ENCODE measurements around the gene OST4. TPM values are rescaled to one million over a fixed set of nuclear protein-coding genes. Genes with fewer than 3 reads are reported as not detected.
"Not testable (repeated sequence)": the region's sequence is repeated elsewhere in the genome, so short reads cannot be mapped to it uniquely, and the experiment has no call there.

The OST4 gene
- 100 to 1,000 TPM; 225 to 244 (median 229) TPM for total RNA-seq

DNA sequence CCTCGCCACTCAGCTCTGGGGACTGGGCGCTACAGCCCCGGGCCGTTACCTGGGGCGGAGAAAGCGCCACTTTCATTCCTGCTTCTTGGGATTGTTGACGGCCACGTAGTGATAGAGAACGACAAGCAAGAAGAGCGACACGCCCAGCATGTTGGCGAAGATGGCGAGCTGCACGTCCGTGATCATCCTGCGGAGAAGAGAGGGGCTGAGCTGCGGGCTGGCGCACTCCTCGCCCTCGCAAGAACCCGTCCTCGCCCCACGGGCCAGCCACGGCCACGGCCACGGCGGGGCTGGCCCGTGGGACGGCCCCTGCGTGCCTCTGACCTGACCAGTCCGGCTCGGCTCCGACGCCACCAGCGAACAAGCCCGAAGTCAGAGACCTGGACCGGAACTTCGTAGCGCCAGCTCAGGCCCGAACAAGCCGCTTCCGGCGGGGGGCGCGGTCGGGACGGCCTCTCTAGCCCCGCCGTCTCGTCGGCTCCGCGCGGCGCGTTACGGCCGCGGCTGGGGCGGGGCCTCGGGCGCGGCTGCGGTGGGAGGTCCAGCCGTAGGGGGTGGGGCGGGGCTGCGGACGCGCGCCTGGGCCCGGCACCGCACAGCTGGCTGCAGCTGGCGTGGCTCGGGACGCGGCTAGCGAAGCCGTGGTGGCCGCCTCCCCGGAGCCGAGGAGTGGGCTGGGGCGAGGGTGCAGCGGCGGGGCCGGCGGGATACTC lies at the start of gene OST4:
Gene OST4, minus strand, starts transcription at position 378 of the 713 bp plus-strand sequence.
- ATAC-seq (peak; percentile 96), DNase-seq (peak; percentile 83)
- Mint-ChIP-seq H3K4me1 (ENCODE audit: low read depth) (peaks cover 70% of the 10 kb centered on the region), H3K36me3 (ENCODE audit: insufficient read depth) (peaks cover 17% of the 10 kb centered on the region), H3K4me3 (peak within 1 kb of the TSS; percentile 95), H3K9me3 (no peaks in the 10 kb centered on the region), H3K27me3 (ENCODE audit: low read depth) (no peaks in the 10 kb centered on the region)

DNA sequence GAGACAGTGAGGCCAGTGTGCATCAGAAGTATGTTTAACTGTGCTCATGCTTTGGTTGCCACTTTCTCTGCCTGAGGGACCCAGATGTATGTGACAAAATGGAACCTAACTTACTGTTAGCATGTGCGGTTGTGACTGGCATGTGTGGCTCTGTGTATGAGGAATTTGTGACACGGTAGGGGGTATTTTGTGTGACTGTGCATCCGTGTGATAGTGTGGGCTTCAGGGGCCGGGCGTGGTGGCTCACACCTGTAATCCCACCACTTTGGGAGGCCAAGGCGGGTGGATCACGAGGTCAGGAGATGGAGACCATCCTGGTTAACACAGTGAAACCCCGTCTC lies 47.8 kb upstream of the OST4 start:
- H3K4me3 Mint-ChIP-seq = peak overlapping the region; percentile 77
- H3K27me3 Mint-ChIP-seq (ENCODE audit: low read depth) = peaks cover 32% of the 10 kb centered on the region
- ATAC-seq; H3K36me3 Mint-ChIP-seq (ENCODE audit: insufficient read depth); H3K9me3 Mint-ChIP-seq; DNase-seq: not testable (repeated sequence)
- peaks cover 23% of the 10 kb centered on the region for H3K4me1 Mint-ChIP-seq (ENCODE audit: low read depth)

DNA sequence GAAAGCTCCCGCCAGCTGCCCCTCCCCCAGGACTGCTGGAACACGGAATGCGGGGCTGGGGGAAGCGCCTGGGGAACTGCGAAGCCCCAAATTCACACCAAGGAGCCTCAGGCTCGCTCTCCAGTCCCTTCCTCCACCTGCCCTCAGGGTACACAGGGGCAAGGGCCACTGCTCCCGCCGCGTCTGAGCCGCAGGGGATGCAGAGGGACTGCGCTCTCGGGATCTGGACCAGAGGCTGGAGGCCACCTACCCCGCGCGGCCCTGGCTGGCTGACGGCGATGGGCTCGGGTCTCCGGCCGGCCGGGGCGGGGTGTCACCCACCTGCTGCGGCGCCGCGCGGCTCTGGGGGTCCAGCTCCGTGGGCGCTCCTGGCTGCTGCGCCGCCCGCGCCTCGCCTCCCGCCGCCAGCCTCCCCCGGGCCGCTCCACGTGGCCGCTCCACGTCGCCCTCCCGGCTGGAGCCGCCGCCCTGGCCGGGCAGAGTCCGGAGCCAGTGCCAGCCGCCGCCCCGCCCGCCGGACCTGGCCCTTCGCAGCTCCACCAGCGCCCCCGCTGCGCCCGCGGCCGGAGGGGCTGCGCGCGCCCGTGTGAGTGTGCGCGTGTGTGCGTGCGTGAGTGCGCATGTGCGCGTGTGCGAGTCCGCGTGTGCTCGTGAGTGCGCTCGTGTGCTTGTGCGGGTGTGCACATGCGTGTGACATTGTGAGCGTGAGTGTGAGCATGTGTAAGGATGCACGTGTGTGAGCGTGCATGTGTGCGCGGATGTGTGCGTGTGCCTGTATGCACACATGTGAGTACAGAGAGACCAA lies 47.3 kb upstream of the OST4 start, which contains the start of gene CGREF1:
Gene CGREF1, minus strand, starts transcription at position 604 of the 805 bp plus-strand sequence. CDS start 14,762 bp downstream, outside the sequence.
- Mint-ChIP-seq H3K27me3 (ENCODE audit: low read depth) (peaks cover 32% of the 10 kb centered on the region), H3K4me1 (ENCODE audit: low read depth) (peaks cover 20% of the 10 kb centered on the region), H3K9me3 (no peaks in the 10 kb centered on the region), H3K36me3 (ENCODE audit: insufficient read depth) (no peaks in the 10 kb centered on the region), H3K4me3 (peak within 1 kb of the TSS; percentile 77)
- peak; percentile 32 to 47 for ATAC-seq
- DNase-seq = no peak

DNA sequence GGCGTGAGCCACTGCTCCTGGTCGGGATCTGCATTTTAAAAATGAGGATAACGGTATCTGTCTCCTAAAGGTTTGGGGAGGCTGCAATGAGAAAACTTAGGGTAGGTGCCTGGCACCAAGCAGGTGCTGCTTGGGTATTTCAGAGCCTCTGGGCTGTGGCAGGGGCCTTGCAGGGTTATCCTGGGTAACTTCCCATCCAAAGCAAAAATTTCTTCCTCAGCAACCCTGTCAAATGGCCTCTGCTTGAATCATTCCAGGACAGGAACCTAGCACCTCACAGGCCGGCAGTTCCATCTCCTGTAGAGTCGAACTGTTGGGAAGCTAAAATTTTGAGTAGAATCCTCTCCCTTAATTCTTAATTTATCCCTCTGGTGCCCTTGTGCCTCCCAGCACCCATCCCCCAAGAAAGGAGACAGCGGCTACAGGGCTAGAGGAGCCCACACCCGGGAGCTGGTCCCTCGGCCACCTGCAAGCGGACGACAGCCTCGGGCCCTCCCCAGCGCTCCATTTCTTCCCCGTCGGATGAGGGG lies 46.6 kb upstream of the OST4 start:
- no peak for DNase-seq
- H3K4me3 Mint-ChIP-seq = peak overlapping the region; percentile 54
- ATAC-seq = no peak
- H3K4me1 Mint-ChIP-seq (ENCODE audit: low read depth) = peaks cover 16% of the 10 kb centered on the region
- no peaks in the 10 kb centered on the region for H3K9me3 Mint-ChIP-seq
- no peaks in the 10 kb centered on the region for H3K36me3 Mint-ChIP-seq (ENCODE audit: insufficient read depth)
- H3K27me3 Mint-ChIP-seq (ENCODE audit: low read depth) = peaks cover 32% of the 10 kb centered on the region

DNA sequence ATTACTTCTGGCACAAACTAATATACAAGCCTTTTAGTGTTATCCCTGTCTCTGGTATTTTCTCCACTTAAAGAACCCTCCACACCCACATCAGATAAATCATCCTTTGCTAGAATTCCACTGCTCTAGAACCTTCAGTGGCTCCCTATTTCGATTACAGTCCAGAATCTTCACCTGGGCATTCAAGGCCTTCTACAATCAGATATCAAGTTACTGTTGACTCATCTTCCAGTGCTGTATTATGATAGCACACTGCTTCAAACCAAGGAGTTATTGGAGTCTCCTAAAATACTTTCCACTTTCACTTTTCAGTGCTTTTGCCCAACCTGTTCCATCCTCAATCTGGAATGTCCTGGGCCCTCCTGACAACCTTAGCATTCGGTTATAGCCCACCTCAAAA lies 44.1 kb upstream of the OST4 start:
- Mint-ChIP-seq H3K27me3 (ENCODE audit: low read depth) (peaks cover 29% of the 10 kb centered on the region), H3K4me3 (no peak overlapping the region), H3K36me3 (ENCODE audit: insufficient read depth) (no peaks in the 10 kb centered on the region), H3K9me3 (no peaks in the 10 kb centered on the region), H3K4me1 (ENCODE audit: low read depth) (peaks cover 10% of the 10 kb centered on the region)
- ATAC-seq (no peak), DNase-seq (no peak)

GRCh38 chr2:27111392-27112078 lies 40.1 kb upstream of the OST4 start:
- not testable (repeated sequence) for H3K9me3 Mint-ChIP-seq; H3K36me3 Mint-ChIP-seq (ENCODE audit: insufficient read depth); H3K4me1 Mint-ChIP-seq (ENCODE audit: low read depth); ATAC-seq; DNase-seq; H3K4me3 Mint-ChIP-seq; H3K27me3 Mint-ChIP-seq (ENCODE audit: low read depth)

DNA sequence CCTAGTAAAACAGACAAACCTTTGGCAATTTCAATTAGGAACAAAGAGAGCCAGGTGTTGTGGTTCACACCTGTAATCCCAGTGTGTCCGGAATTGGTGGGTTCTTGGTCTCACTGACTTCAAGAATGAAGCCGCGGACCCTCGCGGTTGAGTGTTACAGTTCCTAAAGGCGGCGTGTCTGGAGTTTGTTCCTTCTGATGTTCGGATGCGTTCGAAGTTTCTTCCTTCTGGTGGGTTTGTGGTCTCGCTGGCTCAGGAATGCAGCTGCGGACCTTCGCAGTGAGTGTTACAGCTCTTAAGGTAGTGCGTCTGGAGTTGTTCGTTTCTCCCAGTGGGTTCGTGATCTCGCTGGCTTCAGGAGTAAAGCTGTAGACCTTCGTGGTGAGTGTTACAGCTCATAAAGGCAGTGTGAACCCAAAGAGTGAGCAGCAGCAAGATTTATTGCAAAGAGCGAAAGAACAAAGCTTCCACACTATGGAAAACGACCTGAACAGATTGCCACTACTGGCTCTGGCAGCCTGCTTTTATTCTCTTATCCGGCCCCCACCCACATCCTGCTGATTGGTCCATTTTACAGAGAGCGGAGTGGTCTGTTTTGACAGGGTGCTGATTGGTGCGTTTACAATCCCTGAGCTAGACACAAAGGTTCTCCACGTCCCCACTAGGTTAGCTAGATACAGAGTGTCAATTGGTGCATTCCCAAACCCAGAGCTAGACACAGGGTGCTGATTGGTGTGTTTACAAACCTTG lies 39.3 kb upstream of the OST4 start:
- not testable (repeated sequence) for H3K27me3 Mint-ChIP-seq (ENCODE audit: low read depth); H3K4me3 Mint-ChIP-seq; H3K9me3 Mint-ChIP-seq; H3K4me1 Mint-ChIP-seq (ENCODE audit: low read depth); DNase-seq; ATAC-seq; H3K36me3 Mint-ChIP-seq (ENCODE audit: insufficient read depth)

- no peak for DNase-seq
- Mint-ChIP-seq H3K4me1 (ENCODE audit: low read depth) (no peaks in the 10 kb centered on the region), H3K4me3 (no peak overlapping the region), H3K9me3 (no peaks in the 10 kb centered on the region), H3K36me3 (ENCODE audit: insufficient read depth) (no peaks in the 10 kb centered on the region), H3K27me3 (ENCODE audit: low read depth) (peaks cover 9% of the 10 kb centered on the region)
- ATAC-seq = no peak
Measured at GRCh38 chr2:27109083-27109482, 37.6 kb upstream of the OST4 start.

DNA sequence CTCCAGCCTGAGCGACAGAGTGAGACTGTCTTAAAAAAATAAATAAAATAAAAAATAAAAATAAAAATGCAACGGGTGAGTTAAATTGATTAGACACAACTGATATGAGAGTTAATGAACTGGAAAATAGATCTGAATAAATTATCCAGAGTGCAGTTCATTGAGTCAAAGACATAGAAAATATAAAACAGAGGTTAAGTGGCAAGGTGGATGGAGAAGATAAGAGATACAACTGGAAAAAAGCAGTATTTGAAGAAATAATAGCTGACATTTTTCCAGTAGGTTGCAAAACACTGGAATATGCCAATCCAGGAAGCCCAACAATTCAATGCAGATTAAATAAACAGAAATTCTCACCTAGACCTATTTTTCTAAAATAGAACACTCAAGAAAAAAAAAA lies 36.8 kb upstream of the OST4 start:
- DNase-seq (no peak), ATAC-seq (no peak)
- Mint-ChIP-seq H3K36me3 (ENCODE audit: insufficient read depth) (no peaks in the 10 kb centered on the region), H3K4me3 (no peak overlapping the region), H3K9me3 (no peaks in the 10 kb centered on the region), H3K27me3 (ENCODE audit: low read depth) (peaks cover 9% of the 10 kb centered on the region), H3K4me1 (ENCODE audit: low read depth) (no peaks in the 10 kb centered on the region)

GRCh38 chr2:27105981-27106380 lies 34.5 kb upstream of the OST4 start:
- Mint-ChIP-seq H3K4me3 (no peak overlapping the region), H3K36me3 (ENCODE audit: insufficient read depth) (no peaks in the 10 kb centered on the region), H3K4me1 (ENCODE audit: low read depth) (no peaks in the 10 kb centered on the region), H3K9me3 (no peaks in the 10 kb centered on the region), H3K27me3 (ENCODE audit: low read depth) (peaks cover 9% of the 10 kb centered on the region)
- no peak for DNase-seq
- no peak for ATAC-seq

DNA sequence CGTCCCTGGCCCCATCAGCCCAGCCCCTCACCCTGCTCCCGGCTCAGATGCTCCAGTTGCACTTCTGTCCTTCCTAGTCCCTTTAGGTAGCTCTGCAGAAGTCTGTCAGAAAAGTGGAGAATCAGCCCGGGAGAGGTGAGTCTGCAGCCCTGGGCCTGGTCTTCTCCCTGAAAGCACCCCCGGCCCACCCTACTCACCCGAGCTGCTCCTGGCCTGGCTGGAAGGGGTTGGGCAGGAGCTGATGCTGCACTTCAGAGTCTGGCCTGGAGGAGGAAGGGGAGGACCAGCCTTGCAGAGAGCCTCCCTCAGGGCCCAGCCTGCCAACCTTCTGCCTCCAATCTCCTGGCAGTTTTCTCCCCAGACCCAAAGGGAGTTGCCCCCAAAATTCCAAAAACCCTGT lies 30.9 kb upstream of the OST4 start:
- Mint-ChIP-seq H3K4me1 (ENCODE audit: low read depth) (no peaks in the 10 kb centered on the region), H3K4me3 (no peak overlapping the region), H3K9me3 (no peaks in the 10 kb centered on the region), H3K36me3 (ENCODE audit: insufficient read depth) (no peaks in the 10 kb centered on the region), H3K27me3 (ENCODE audit: low read depth) (peaks cover 7% of the 10 kb centered on the region)
- ATAC-seq (no peak), DNase-seq (no peak)

DNA sequence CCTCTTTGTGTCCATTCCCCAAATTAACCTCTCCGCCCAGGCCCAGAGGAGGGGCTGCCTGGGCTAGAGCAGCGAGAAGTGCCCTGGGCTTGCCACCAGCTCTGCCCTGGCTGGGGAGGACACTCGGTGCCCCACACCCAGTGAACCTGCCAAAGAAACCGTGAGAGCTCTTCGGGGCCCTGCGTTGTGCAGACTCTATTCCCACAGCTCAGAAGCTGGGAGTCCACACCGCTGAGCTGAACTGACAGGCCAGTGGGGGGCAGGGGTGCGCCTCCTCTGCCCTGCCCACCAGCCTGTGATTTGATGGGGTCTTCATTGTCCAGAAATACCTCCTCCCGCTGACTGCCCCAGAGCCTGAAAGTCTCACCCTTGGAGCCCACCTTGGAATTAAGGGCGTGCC lies 28.6 kb upstream of the OST4 start:
- ATAC-seq (no peak), DNase-seq (no peak)
- Mint-ChIP-seq H3K4me1 (ENCODE audit: low read depth) (peaks cover 10% of the 10 kb centered on the region), H3K4me3 (no peak overlapping the region), H3K36me3 (ENCODE audit: insufficient read depth) (no peaks in the 10 kb centered on the region), H3K27me3 (ENCODE audit: low read depth) (no peaks in the 10 kb centered on the region), H3K9me3 (no peaks in the 10 kb centered on the region)

GRCh38 chr2:27099334-27099955 lies 28.0 kb upstream of the OST4 start:
- no peaks in the 10 kb centered on the region for H3K9me3 Mint-ChIP-seq
- no peaks in the 10 kb centered on the region for H3K27me3 Mint-ChIP-seq (ENCODE audit: low read depth)
- peaks cover 10% of the 10 kb centered on the region for H3K4me1 Mint-ChIP-seq (ENCODE audit: low read depth)
- no peak overlapping the region for H3K4me3 Mint-ChIP-seq
- H3K36me3 Mint-ChIP-seq (ENCODE audit: insufficient read depth) = no peaks in the 10 kb centered on the region
- DNase-seq = no peak
- no peak for ATAC-seq

Measured in activated T-cell treated with anti-CD3 and anti-CD28 coated beads, Interleukin-2, amount 50 U/mL, for 4 hours (primary cell).